Activated CD4-positive, CD25-positive, alpha-beta regulatory T cell treated with anti-CD3 and anti-CD28 coated beads, Interleukin-2, amount 50 U/mL, for 72 hours (primary cell): ENCODE data around the gene SNRK.

ENCODE experiments used
- DNase-seq: peaks from one replicate; pipeline ENCODE4 v3.0.0; 2021

Gene SNRK

GRCh38 chr3:43373560-43373928 lies 87.2 kb downstream of the SNRK start:
- DNase-seq, result no peak

DNA sequence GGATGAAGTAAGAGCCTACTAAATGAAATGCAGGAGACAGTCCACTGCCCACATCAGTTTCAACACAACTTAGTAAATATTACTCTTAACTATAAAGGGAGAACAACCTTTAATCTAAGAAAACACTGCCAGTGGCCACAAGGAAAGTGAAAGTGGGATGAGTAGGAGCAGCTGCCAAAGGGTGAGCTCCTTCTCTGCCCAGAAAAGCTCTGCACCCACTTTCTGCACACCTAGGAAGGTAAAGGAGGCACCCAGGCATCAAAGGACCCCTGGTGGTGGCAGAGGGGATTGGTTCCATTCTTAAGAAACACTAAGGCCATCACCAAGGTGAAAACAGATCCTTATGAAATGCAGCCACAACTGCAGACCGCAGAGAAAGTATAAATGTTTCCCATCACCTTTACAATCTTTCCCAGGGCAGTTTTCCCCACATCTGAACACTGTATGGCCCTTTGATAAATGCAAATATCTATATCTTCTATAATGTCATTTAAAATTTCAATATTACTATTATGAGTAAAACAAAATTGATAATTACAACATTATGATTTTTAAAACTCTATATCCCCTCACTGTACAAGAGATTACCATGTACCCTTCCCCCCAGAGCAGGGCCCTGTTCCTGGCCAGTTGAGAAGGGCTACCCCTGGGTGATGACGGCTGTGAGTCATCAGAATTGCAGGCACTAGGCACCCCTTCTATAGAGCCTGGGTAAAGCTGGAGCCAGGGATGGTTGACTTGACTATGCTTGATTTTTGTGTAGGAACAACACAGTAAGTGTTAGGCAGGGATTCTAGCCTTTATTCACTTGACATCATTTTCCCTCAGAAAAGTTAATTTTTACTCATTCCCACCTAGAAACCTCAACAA lies 92.0 kb downstream of the SNRK start:
- DNase-seq, result peak; percentile 57

DNA sequence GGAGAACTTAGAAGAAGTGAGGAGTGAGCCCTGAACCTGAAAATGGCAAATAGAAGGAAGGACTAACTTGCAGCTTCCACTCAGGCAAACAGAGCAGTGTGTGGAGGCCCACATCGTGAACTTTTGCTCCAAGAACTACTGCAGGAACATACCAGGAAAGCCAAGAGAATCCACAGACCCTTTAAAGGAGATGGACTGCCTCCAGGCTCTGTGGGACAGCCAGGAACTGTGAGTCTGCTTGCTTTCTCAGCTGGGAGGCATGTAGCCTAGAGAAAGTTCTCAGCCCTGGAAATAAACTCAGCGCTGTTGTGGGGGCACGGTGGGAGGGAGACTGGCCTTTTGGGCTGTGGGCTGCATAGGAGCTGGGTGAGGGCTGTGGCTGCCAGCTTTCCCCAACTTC lies 93.0 kb downstream of the SNRK start:
- DNase-seq, result no peak

GRCh38 chr3:43388175-43388574 lies 101.8 kb downstream of the SNRK start:
- DNase-seq, result no peak

DNA sequence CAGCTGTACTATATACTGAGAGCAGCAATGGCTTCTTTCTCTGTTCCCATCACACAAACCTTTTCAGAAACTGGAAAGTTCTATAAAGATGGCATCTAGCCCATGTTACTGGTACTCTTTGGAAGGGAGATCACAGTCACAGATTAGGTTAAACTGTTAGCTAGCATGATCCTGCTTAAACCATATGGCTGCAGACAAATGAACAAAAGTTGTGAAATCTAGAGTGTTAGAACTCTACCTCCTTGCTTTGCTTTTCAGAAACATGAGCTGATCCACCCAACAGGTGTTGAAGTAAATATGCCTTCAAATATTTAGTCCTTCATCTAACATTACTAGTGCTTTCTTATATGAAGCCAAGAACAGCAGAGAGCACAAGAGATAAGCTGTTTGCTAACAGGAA lies 102.6 kb downstream of the SNRK start:
- no peak for DNase-seq

DNA sequence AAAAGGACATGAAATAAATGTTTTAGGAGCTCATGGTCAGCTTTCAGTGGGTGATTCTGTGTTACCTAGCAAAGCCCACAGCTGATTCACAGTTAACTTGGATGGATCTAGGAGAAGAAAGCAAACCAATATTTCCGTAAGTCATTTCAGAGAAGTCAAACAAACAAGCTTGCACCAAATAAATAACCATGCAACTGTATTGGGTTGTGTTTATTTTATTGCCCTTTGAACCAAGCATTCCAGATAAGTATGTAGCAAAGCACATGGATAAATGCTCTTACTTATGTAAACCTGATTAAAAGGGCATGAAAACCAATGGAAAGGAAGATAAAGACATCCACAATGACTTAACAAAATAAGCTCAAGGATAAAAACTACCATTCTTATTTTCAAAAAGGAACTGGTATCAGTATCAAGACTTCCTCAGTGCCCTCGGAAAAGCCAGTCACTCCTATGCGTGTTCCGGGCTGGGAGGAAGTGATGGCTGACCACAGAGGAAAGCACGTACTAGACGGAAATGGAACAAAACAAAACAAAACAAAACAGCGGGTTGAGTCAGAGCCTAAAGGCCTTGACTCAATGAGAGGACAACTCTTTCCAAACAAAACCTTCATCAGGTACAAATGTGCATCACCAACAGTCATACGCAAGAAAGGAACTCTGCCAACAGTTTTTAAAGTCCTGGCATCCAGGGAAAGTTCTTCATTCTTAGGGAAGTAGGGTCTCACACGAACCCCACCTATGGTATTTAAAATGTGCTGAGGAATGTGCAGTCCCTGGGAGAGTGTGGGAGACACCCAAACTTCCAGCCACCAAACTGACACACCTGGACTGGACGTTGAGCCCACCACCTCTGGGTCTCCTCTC lies 103.3 kb downstream of the SNRK start:
- DNase-seq, result no peak

DNA sequence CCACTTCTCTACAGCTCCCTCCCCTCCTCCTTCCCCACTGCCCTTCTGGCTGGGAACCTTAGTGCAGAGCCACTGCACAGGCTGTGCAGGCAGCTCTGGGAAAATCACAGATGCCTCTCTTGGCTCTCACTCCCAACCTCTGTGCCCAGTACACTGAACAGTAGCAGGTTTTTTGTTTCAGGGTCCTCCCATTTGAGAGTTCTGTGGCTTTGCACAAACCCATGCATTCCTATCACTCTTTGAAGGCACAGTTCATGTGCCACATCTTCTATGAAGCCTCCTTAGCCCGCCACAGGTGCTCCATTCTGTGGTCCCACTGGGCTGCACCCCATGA lies 103.9 kb downstream of the SNRK start:
- DNase-seq, result no peak

GRCh38 chr3:43391621-43392020 lies 105.3 kb downstream of the SNRK start:
- DNase-seq, result no peak

GRCh38 chr3:43394041-43394554 lies 107.8 kb downstream of the SNRK start:
- DNase-seq, result no peak

GRCh38 chr3:43399034-43399433 lies 112.7 kb downstream of the SNRK start:
- DNase-seq, result no peak

GRCh38 chr3:43400167-43400566 lies 113.8 kb downstream of the SNRK start:
- no peak for DNase-seq
